IPS-11a (cell line): ENCODE results near the gene KLF11.
A peak's percentile ranks its signal among the peaks of the same experiment; 100 is the strongest.

ENCODE experiments used
- H3K4me3 ChIP-seq: one replicate; pipeline ENCODE4 v1.5.1; 2013; ENCODE audit warnings: low read depth, low read length, control low read depth

The KLF11 gene

DNA sequence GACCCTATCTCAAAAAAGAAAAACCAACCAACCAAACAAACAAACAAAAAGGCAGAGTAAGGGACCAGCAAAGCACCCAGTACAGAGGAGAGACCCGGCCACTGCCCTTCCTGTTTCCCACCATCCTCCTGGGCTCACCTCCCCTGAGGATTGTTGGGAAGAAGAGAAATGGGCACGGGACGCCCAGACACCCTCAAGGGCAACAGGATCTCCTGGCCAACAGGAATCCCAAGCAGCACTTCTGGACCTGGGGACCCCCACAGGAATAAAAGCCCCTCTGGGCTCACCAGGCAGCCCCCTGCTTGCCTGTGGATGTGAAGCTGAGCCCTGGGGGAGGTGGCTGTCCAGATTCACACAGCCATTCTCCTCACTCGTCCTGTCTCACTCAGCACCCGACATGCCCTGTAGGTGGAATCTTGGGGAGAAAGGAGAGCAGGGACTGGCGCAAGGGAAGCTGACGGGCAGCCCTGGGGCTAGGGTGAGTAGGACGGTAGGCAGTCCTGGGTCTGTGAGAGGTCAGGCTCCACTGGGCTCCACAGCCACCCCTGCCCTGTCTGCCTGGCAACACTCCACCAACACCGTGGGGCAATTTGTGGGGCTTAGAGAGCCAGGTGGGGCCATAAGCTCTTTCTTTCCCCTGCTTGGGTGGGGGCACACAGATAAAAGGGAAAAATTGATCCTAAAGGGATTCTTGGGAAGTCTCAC is 18.0 kb downstream of the KLF11 start:
- no peak overlapping the region for H3K4me3 ChIP-seq

DNA sequence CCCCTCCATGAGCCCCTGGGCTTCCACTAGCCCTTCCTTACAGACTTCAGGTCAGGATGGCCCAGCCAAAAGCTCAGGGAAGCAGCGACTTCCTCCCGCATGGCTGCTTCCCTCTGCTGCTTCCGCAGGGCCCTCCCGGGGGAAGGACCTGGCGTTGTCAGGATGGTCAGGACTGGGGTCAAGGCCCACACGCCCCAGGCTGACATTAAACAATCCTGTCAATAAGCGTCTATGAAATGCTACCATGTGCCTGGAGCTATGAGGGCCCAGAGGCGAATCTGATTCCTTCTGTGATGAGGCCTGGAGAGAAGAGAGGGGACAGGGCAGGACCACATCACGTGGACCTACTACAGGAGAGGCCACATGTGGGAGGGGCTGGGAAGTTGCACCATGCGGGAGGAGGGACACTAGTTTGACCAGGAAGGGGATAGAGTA is 19.6 kb downstream of the KLF11 start:
- H3K4me3 ChIP-seq, result no peak overlapping the region

DNA sequence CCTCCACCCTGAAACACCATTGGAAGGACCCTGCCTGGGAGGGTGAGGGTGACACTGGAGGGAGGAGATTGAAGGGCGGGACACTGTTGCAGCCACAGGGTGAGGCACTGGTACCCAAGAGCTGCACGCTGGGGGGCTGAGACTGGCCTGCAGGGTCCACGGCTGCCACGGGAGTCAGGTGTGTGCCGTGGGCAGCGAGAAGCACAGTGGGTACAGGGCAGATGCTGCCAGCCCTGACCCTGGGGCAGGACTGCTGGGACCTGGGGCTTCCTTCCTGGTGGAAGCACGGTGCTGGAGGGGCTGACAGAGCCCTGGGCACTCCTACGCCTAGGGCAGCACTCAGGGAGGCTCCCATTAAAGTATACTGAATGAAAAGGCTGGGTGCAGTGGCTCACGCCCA is 20.2 kb downstream of the KLF11 start:
- H3K4me3 ChIP-seq, result no peak overlapping the region

DNA sequence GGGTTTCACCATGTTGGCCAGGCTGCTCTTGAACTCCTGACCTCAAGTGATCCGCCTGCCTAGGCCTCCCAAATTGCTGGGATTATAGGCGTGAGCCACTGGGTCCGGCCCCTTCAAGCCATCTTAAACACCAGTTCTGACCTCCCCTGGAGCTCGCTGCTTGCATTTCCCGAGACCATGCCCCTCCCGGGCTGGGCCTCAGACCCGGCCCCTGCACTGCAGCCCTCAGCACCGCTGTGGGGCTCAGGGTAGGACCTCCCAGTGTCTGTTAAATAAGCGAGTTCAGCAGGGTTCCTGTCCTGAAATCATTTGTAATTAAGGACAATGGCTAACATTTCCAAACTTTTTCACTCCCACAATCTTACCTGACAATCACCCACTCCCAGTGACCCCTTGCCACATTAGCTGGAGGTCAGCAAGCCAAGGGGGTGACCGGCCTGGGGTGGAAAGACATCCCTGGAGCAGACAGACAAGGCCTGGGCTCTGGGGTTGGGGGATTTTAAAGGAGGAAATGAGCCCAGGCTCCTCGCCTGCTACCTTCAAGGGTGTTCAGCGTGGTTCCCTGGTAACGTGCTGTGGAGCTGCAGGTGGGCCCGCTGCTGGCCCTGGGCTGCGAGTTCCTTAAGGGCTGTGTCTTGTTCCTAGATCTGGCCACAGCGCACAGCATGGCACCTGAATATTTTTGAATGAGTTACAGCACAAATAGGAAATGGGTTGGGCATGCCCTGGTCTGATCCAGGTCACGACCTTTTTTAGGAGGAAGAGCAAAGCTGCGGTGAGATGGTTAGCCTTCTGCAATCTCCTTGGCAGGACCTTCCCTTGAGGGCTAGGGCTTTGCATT is 21.8 kb downstream of the KLF11 start:
- no peak overlapping the region for H3K4me3 ChIP-seq

DNA sequence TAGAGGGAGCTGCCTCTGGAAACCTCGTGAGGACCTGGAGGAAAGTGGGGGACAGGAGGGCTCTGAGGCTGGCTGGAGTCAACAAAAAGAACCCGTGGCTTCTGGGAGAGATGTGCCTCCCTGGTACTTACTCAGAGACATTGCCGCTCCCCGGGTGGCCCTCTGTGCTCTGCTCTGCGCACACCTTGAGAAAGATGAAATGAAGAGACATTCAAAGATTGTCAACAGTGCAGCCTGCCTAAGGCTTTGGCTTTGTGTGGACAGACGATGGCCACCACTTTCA is 22.4 kb downstream of the KLF11 start:
- H3K4me3 ChIP-seq, result no peak overlapping the region

DNA sequence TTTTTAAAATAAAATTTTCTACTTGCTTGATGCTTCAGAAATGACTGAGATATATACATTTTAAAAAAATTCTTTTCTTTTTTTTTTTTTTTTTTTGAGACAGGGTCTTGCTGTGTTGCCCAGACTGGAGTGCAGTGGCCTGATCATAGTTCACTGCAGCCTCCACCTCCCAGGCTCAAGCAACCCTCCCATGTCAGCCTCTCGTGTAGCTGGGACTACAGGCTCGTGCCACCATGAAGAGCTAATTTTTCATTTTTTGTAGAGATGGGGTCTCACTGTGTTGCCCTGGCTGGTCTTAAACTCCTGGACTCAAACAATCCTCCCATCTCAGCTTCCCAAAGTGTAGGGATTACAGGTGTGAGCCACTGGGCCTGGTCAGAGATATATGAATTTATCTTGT is 24.0 kb downstream of the KLF11 start:
- no peak overlapping the region for H3K4me3 ChIP-seq

DNA sequence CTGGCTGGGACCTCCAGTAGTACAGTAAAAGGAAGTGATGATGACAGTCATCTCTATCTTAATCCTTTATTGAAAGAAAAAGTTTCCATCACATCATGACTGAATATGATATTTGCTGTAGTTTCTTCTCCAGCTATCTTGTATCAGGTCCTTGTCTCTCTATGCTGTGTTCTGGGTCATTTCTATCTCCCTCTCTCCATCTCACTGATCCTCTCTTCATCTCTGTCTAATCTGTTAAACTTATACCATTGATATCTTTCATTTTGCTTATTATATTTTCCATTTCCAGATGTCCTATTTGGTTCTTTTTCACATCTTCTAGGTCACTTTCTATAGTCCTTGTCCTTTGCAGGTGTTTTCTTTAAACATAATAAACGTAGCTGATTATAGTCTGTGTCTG is 24.5 kb downstream of the KLF11 start:
- no peak overlapping the region for H3K4me3 ChIP-seq

DNA sequence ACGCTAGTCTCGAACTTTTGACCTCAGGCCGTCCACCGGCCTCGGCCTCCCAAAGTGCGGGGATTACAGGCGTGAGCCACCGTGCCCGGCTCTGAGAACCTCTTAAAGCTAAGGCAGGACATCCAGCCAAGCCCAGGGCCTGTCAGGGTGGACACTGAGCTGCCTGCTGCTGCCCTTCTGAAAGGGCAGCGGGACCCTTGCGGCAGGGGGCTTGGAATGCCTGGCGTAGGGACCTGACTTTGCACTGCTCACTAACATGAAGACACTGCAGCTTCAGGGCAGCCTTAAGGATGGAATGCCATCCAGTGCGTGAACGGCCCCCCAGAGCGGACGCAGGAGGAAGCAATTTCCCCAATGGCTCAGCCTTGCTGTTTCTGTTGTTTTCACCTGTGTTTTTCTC is 27.8 kb downstream of the KLF11 start:
- H3K4me3 ChIP-seq, result no peak overlapping the region

DNA sequence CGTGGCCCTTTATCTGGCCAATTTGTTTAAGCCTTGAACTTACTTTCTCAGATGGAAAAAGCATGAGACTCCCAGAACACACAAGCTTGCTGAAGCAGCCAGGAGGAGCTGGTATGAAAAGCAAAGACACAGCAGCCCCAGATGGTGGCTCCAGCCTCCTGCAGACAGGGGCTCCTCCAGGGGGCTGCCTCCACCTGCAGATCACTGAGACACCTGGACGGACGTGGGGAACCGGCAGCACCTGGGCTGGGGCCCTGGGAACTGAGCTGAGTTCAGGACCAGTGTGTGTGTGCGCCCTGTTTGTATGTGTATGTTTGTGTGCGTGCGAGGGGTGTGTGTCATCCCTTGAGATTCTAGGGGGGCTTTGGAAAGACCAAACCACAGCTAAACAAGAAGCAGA is 28.2 kb downstream of the KLF11 start:
- no peak overlapping the region for H3K4me3 ChIP-seq

DNA sequence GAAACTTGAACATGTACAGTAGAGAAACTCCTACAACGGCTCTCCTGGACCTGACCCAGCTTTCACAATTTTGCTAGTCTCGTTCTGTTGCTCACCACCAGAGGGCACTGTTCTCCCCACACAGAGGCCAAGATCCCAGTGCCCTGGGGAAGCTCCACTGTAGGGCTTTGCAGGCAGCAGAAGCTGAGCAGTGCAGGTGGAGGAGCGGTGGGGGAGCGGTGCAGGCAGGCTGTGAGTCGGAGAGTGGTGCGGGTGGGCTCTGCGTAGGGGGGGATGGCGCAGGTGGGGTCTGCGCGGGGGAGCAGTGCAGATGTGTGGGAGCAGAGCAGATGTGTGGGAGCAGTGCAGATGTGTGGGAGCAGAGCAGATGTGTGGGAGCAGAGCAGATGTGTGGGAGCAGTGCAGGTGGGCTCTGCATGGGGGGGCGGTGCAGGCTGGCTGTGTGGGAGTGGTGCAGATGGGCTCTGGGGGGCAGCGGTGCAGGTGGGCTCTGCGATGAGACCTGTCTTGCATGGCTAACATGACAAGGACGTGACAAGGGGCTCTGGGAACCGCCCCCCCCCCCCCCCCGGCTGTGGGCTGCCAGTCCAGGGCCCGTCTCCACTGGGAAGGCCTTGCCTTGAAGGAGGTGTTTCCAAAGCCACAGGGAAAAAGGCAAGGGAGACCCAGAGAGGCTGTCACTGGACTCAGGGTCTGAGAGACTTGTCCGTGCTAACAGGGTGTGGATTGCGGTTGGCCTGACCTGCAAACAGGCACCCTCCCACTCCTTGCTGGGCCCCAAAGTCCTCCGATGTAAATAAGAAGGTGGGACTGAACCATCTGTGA is 29.5 kb downstream of the KLF11 start:
- no peak overlapping the region for H3K4me3 ChIP-seq

DNA sequence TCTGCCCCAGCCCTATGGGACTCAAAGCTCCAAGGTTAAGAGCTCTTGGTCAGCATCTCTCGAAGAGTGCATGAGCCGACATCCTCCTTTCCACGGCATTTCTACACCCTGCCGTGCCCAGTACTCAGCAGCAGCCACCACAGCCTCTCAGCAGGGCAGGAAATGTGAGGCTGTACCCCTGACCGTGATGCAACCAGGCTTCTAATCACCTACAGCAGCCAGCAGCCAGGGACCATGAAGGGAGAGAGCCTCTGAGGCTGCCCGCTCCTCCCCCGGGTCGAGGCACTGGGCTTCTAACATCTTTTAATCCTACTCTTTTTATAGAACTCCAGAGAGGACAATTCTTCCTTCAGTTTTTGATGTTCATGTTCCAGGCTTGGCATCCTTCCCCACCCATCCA is 30.4 kb downstream of the KLF11 start:
- H3K4me3 ChIP-seq, result no peak overlapping the region

DNA sequence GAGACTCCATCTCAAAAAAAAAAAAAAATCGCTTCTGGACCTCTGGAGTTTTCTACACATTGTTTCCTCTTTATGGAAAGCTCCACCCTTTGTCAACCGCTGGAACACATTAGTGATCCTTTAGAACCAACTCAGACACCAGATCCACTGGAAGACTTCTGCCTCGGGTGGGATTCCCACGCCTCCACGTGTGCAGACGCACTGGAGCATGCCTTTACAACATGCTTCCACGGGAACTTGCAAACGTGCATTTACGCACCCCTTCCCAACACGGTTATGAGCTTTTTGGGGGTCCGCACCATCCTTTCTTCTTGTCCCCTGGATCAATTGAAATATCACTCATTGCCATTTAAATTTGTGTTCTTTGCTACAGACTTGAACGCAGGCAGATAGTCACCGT is 31.8 kb downstream of the KLF11 start:
- H3K4me3 ChIP-seq, result no peak overlapping the region

DNA sequence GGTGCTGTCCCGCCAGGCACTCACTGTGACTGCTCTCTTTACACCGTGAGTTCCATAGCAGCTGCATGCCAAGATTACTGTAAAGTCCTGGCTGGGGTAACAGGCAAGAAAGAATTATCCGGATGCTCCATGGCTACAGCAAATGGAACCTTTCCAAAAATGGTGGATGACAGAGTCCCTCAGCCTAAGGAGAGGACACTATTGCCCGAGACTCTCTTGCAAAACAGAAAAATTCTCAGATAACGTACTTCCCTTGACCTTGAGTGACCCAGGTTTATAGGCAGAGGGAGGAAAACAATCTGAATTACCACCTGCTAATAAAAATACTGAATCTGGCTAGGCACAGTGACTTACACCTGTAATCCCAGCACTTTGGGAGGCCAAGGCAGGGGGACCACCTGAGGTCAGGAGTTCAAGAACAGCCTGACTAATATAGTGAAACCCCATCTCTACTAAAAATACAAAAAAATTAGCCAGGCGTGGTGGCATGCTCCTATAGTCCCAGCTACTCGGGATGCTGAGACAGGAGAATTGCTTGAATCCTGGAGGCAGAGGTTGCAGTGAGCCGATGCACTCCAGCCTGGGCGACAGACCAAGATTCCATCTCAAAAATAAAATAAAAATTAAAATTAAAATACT is 32.3 kb downstream of the KLF11 start:
- H3K4me3 ChIP-seq, result no peak overlapping the region

DNA sequence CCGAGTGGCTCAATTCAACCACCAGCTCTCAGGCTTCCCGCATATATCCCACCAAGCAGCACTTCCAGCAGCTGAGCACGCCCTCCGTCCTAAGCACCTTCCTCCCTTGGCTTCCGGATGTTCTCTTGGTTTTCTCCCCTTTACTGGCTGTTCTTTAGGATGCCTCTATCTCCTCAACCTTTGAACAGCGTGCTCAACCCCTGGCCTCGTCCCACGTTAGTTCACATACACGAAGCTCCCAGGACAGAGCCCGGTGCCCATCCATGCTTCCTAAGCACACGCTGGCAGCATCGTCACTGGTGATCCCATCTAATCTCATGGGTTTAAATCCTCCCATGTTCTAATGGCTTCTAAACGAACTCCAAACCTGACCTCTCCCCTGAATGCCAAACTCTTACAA is 33.2 kb downstream of the KLF11 start:
- H3K4me3 ChIP-seq, result no peak overlapping the region

DNA sequence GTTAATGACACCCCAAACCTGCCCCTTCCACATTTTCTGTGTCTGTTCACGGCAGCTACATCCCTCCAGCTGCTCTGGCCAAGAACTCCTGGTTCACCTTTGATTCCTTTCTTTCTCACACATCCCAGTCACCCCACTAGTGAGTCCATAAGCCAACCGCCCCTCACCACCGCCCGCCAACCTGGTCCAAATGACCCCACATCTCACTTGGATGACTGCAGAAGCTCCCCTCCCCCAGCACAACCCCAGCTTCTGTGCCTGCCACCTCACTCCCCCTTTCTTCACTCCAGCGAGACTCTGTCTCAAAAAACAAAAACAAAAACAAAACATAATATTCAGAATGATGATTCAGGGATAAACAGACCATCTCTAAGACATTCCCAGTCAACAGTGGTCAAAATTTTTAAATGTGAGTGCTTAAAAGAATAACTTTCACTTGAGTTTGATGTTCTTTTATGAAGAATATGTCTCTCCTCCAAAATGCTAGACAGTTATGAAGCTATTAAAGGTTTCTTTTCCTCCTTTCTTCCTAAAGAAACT is 33.7 kb downstream of the KLF11 start:
- H3K4me3 ChIP-seq, result no peak overlapping the region

DNA sequence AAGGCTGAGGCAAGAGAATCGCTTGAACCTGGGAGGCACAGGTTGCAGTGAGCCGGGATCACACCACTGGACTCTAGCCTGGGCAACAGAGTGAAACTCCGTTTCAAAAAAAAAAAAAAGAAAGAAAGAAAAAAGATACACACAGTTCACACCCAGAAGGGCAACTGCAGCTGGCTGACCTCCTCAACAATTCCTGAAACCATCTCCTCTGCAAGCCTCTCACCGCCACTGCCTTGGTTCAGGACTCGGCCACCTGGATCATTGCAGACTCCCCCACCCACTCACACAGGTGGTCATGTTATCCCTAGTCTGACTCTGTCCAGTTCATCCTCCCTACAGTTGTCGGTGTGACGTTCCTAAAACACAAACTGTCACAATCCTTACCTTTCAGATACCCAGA is 34.7 kb downstream of the KLF11 start:
- H3K4me3 ChIP-seq, result no peak overlapping the region

DNA sequence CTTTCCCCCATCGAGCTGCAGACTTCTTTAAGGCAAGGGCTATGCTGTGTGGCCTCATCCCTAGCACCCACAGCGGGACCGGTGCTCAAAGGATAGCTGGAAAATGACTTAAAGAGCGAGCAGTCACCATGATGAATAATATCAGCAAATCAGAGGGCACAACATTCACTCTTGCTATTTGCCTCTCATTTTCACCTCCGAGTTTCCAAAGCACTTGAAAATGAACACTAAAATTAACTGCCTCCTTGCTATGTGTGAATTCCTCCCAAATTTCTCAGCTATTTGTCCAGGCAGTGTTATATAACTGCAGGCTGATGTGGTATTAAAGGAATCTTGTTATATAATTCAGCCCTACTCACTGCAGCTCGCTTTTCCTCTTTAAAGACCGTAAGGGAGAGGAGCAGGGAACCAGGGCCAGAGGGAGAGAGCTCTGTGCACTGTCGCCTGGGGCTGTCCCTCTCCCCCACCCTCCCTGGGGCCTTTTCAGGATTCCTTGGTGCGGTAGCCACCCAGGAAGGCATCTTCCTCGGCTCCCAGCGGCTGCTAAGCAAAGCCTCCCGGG is 35.4 kb downstream of the KLF11 start:
- peak overlapping the region; percentile 18 for H3K4me3 ChIP-seq

DNA sequence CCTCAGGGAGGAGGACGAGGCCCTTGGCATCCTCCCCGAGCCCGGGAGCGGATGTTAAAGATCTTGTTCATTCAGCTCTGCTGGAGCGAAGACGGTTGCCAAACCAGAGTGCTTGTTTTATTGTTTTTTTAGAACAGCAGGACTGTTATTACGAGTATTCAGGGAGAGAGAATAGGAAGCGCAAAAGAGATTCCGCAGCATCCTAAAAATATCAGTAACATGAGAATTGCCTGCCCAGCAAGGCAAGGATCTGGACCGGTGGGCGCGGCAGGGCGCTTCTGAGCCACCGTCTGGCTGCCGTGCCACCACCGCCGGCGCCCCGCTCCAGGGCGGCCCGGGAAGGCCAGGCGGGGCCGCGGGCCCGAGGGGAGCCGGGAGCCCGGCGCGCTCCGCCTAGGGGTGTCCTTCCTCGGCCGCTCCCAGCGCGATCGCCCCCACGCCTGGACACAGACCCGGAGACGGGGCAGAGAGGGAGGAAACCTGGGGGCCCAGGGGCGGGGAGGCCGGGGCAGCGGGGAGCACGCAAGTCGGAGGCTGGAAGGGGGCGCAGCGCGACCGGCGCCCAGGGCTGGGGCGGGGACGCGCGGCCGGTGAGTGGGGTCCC is 36.0 kb downstream of the KLF11 start:
- H3K4me3 ChIP-seq, result peak overlapping the region; percentile 37

DNA sequence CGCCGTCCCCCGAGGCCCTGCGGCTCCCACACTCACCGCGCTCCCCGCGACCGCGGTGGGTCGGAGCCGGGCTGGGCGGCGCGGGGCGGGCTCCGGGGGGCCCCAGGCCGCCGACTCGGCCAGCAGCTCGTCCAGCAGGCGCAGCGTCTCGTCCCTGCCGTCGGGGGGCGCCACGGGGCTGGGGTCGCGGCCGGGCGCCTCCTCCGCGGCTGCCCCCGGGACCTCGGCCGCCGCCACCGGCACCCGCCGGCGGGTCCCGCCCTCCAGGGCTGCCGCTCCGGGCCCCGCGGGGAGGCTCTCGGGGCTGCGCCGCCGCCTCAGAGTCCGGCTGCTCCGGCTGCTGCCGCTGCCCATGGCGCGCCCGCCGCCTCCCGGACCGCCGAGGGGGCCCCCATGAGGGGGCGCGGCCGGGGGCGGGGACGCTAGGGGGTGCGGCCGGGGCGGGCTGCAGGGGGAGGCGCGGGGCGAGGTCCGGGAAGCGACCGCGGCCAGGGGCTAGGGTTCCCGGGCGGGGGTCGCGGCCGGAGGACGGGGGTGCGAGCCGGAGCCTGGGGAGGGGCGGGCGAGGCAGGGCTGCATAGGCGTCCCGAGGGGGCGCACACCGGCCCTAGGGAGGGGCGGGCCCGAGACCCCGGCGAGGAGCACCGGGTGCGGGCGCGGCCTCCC is 36.7 kb downstream of the KLF11 start, which contains the start of gene CYS1:
Gene CYS1, minus strand, starts transcription at position 542 of the 666 bp plus-strand sequence. Its CDS starts 188 bp downstream, at position 354.
- H3K4me3 ChIP-seq, result peak within 1 kb of the TSS; percentile 37
